Fibroblast of skin of left biceps (primary cell): ENCODE measurements around the gene FAM9C.

Source experiments
- DNase-seq, 2 experiments: peaks; one replicate each; pipeline ENCODE4 v3.0.0-alpha.2; 2013; ENCODE audit warnings: low read depth in 2 of 2

FAM9C gene

GRCh38 chrX:13007519-13008188 is 36.8 kb downstream of the FAM9C start:
- DNase-seq: no peak

- DNase-seq: no peak
Measured at GRCh38 chrX:13005661-13006473, 38.6 kb downstream of the FAM9C start.

- DNase-seq: no peak
Measured at GRCh38 chrX:13001961-13002671, 42.3 kb downstream of the FAM9C start.

GRCh38 chrX:13001097-13001496 is 43.3 kb downstream of the FAM9C start:
- no peak for DNase-seq

GRCh38 chrX:13000301-13000811 is 44.1 kb downstream of the FAM9C start:
- DNase-seq: no peak

GRCh38 chrX:12999422-12999821 is 45.0 kb downstream of the FAM9C start:
- no peak for DNase-seq

- no peak for DNase-seq
Measured at GRCh38 chrX:12997906-12998687, 46.3 kb downstream of the FAM9C start.

GRCh38 chrX:12996934-12997435 is 47.4 kb downstream of the FAM9C start:
- no peak for DNase-seq

GRCh38 chrX:12994321-12994720 is 50.1 kb downstream of the FAM9C start:
- no peak for DNase-seq

- DNase-seq: no peak
Measured at GRCh38 chrX:12993826-12994225, 50.6 kb downstream of the FAM9C start.

GRCh38 chrX:12992544-12993118 is 51.8 kb downstream of the FAM9C start:
- DNase-seq: no peak

- DNase-seq: no peak
Measured at GRCh38 chrX:12991575-12991974, 52.8 kb downstream of the FAM9C start.

GRCh38 chrX:12989461-12989860 is 55.0 kb downstream of the FAM9C start:
- DNase-seq: no peak

GRCh38 chrX:12988797-12989196 is 55.6 kb downstream of the FAM9C start:
- no peak for DNase-seq

GRCh38 chrX:12987900-12988594 is 56.4 kb downstream of the FAM9C start:
- DNase-seq: no peak

GRCh38 chrX:12987340-12987739 is 57.1 kb downstream of the FAM9C start:
- DNase-seq: no peak

- no peak for DNase-seq
Measured at GRCh38 chrX:12986886-12987285, 57.5 kb downstream of the FAM9C start.

- no peak for DNase-seq
Measured at GRCh38 chrX:12986164-12986779, 58.1 kb downstream of the FAM9C start.
